HepG2 (cell line): Measurements from ENCODE around the gene RPS6KC1. TPM values are rescaled to one million over a fixed set of nuclear protein-coding genes. Genes with fewer than 3 reads are reported as not detected.

Experiments
- CENPT ChIP-seq: sonication (generic); formaldehyde crosslinking; IDR thresholded peaks from 2 replicates; pipeline ENCODE4 v1.8.0; 2022; ENCODE audit warnings: low read depth, mild to moderate bottlenecking, moderate library complexity, missing genetic modification reagents
- FOXA1 ChIP-seq, 2 experiments: fragments of 450-650 bp in 1 of 2; sonication (generic) in 1 of 2; formaldehyde crosslinking in 1 of 2; IDR thresholded peaks; 2 replicates each; pipeline versions ENCODE4 v1.4.0 to v1.6.1; 2016 to 2020; ENCODE audit warnings: missing genetic modification reagents in 1 of 2
- MIXL1 ChIP-seq: IDR thresholded peaks from 2 replicates; pipeline ENCODE4 v1.6.1; 2016
- SKI ChIP-seq: fragments of 450-650 bp; IDR thresholded peaks from one replicate; pipeline ENCODE4 v1.6.1; 2018; ENCODE audit warnings: mild to moderate bottlenecking; ENCODE audit not compliant: partially characterized antibody
- TAF1 ChIP-seq: sonication (generic); formaldehyde crosslinking; IDR thresholded peaks from 2 replicates; pipeline ENCODE4 v1.4.0; 2020; ENCODE audit warnings: missing genetic modification reagents
- ZNF264 ChIP-seq: sonication (generic); formaldehyde crosslinking; IDR thresholded peaks from 2 replicates; pipeline ENCODE4 v1.4.0; 2020; ENCODE audit warnings: missing genetic modification reagents
- ZNF30 ChIP-seq: sonication (generic); formaldehyde crosslinking; IDR thresholded peaks from 2 replicates; pipeline ENCODE4 v1.5.0; 2020; ENCODE audit warnings: mild to moderate bottlenecking, missing genetic modification reagents
- ZNF564 ChIP-seq: sonication (generic); formaldehyde crosslinking; IDR thresholded peaks from 2 replicates; pipeline ENCODE4 v1.8.1; 2023; ENCODE audit warnings: mild to moderate bottlenecking, missing genetic modification reagents
- ZNF792 ChIP-seq: IDR thresholded peaks from 2 replicates; pipeline ENCODE4 v1.6.1; 2016
- ZSCAN12 ChIP-seq: sonication (generic); formaldehyde crosslinking; IDR thresholded peaks from 2 replicates; pipeline ENCODE4 v1.9.0; 2021; ENCODE audit warnings: mild to moderate bottlenecking, missing genetic modification reagents
- polyA plus RNA-seq, 8 experiments: library from polyadenylated mRNA; depleted of rRNA in 3 of 8; stranded (reverse) in 7 of 8; unstranded in 1 of 8; fragments of >200 nt; fragmentation: Illumina TruSeq in 4 of 8; extraction: Trizol in 4 of 8; gene quantifications; 2 replicates each; pipeline versions ENCODE4 v1.2.1 to v1.2.3, GENCODE V29; 2011 to 2016; ENCODE audit warnings: low read depth in 4 of 8, missing spikeins in 1 of 8, mixed read lengths in 1 of 8; ENCODE audit not compliant: insufficient read depth in 1 of 8
- total RNA-seq, 5 experiments: library from RNA; depleted of rRNA; stranded (reverse); fragments of >200 nt; fragmentation: Illumina TruSeq; extraction: Trizol; gene quantifications; 2 replicates each; pipeline ENCODE4 v1.2.3, GENCODE V29; 2016; ENCODE audit warnings: low read depth in 1 of 5
- TF ChIP-seq, protein P1 (sequence below): IDR thresholded peaks from 2 replicates; pipeline ENCODE4 v1.4.0; 2020; ENCODE audit warnings: mild to moderate bottlenecking, missing genetic modification reagents
- TF ChIP-seq, protein P2 (sequence below): sonication (generic); formaldehyde crosslinking; IDR thresholded peaks from 2 replicates; pipeline ENCODE4 v1.4.0; 2020; ENCODE audit warnings: missing genetic modification reagents
- TF ChIP-seq, protein P3 (sequence below): sonication (generic); formaldehyde crosslinking; IDR thresholded peaks from 2 replicates; pipeline ENCODE4 v1.9.0; 2022; ENCODE audit warnings: missing genetic modification reagents, mild to moderate bottlenecking, borderline replicate concordance
- TF ChIP-seq, protein P4 (sequence below): sonication (generic); formaldehyde crosslinking; IDR thresholded peaks from 2 replicates; pipeline ENCODE4 v1.9.0; 2021; ENCODE audit warnings: missing genetic modification reagents, borderline replicate concordance
- TF ChIP-seq, protein P5 (sequence below): IDR thresholded peaks from 2 replicates; pipeline ENCODE4 v1.6.1; 2012; ENCODE audit warnings: inconsistent platforms
- TF ChIP-seq, protein P6 (sequence below): sonication (generic); formaldehyde crosslinking; IDR thresholded peaks from 2 replicates; pipeline ENCODE4 v1.8.0; 2022; ENCODE audit warnings: mild to moderate bottlenecking, missing genetic modification reagents

The RPS6KC1 gene
- total and polyA plus RNA-seq, 2 of the 13 experiments (the other 11 are each of a cell fraction or from before 2014, with no cell fraction given): 11.0 to 25.2 TPM

DNA sequence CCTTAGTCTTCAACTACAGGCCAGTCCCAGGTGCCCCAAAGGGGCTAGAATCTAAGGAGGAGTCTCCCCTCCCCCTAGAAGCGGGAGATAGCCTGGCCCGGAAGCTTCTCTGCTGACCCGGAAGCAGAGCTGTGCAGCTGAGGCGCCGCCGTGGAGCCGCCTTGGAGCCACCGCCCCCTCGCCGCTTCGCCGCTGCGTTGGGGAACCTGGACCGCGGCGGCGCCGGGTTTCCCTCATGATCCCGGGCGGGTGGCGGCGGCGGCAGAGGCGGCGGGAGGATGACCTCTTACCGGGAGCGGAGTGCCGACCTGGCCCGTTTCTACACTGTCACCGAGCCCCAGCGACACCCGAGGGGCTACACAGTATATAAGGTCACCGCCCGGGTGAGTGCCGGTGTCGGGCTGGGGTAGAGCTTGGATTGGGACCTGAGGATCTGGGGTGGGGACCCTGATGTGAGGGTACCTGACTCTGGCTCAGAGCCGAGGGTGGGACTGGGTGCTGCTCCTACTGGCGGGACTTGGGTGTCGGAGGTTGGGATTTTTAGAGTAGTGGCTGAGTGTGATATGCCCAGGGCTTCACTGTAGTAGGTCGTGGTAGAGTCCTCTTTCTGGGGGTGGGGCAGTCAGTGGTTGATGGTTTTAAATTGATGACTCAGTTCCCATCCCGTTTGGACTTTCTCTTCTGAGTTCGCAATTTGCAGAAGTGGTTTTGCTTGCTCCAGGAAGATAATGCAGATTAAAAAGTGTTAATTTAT is at the start of gene RPS6KC1 (continued):
- TF ChIP-seq, protein P1, sequence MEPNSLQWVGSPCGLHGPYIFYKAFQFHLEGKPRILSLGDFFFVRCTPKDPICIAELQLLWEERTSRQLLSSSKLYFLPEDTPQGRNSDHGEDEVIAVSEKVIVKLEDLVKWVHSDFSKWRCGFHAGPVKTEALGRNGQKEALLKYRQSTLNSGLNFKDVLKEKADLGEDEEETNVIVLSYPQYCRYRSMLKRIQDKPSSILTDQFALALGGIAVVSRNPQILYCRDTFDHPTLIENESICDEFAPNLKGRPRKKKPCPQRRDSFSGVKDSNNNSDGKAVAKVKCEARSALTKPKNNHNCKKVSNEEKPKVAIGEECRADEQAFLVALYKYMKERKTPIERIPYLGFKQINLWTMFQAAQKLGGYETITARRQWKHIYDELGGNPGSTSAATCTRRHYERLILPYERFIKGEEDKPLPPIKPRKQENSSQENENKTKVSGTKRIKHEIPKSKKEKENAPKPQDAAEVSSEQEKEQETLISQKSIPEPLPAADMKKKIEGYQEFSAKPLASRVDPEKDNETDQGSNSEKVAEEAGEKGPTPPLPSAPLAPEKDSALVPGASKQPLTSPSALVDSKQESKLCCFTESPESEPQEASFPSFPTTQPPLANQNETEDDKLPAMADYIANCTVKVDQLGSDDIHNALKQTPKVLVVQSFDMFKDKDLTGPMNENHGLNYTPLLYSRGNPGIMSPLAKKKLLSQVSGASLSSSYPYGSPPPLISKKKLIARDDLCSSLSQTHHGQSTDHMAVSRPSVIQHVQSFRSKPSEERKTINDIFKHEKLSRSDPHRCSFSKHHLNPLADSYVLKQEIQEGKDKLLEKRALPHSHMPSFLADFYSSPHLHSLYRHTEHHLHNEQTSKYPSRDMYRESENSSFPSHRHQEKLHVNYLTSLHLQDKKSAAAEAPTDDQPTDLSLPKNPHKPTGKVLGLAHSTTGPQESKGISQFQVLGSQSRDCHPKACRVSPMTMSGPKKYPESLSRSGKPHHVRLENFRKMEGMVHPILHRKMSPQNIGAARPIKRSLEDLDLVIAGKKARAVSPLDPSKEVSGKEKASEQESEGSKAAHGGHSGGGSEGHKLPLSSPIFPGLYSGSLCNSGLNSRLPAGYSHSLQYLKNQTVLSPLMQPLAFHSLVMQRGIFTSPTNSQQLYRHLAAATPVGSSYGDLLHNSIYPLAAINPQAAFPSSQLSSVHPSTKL: peak; percentile 66
- TF ChIP-seq ZSCAN12 (CRISPR knock-in tag) (no peak), FOXA1 (IDR thresholded peaks at IDR 0.05) (no peak), FOXA1 (CRISPR knock-in tag; IDR thresholded peaks at IDR 0.05) (no peak), ZNF30 (CRISPR knock-in tag) (no peak), CENPT (no peak), ZNF264 (CRISPR knock-in tag) (no peak), MIXL1 (no peak), ZNF792 (CRISPR knock-in tag) (peak; percentile 16; the same call in 1 of the 2 replicates), TAF1 (CRISPR knock-in tag) (peak; percentile 72; the same call in 1 of the 2 replicates), SKI (peak; percentile 28), ZNF564 (CRISPR knock-in tag) (no peak)
- TF ChIP-seq, protein P2, sequence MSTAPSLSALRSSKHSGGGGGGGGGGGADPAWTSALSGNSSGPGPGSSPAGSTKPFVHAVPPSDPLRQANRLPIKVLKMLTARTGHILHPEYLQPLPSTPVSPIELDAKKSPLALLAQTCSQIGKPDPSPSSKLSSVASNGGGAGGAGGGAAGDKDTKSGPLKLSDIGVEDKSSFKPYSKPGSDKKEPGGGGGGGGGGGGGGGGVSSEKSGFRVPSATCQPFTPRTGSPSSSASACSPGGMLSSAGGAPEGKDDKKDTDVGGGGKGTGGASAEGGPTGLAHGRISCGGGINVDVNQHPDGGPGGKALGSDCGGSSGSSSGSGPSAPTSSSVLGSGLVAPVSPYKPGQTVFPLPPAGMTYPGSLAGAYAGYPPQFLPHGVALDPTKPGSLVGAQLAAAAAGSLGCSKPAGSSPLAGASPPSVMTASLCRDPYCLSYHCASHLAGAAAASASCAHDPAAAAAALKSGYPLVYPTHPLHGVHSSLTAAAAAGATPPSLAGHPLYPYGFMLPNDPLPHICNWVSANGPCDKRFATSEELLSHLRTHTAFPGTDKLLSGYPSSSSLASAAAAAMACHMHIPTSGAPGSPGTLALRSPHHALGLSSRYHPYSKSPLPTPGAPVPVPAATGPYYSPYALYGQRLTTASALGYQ (CRISPR knock-in tag): peak; percentile 29; the same call in 1 of the 2 replicates
- TF ChIP-seq, protein P3, sequence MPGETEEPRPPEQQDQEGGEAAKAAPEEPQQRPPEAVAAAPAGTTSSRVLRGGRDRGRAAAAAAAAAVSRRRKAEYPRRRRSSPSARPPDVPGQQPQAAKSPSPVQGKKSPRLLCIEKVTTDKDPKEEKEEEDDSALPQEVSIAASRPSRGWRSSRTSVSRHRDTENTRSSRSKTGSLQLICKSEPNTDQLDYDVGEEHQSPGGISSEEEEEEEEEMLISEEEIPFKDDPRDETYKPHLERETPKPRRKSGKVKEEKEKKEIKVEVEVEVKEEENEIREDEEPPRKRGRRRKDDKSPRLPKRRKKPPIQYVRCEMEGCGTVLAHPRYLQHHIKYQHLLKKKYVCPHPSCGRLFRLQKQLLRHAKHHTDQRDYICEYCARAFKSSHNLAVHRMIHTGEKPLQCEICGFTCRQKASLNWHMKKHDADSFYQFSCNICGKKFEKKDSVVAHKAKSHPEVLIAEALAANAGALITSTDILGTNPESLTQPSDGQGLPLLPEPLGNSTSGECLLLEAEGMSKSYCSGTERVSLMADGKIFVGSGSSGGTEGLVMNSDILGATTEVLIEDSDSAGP: peak; percentile 95; the same call in 1 of the 2 replicates
- TF ChIP-seq, protein P4, sequence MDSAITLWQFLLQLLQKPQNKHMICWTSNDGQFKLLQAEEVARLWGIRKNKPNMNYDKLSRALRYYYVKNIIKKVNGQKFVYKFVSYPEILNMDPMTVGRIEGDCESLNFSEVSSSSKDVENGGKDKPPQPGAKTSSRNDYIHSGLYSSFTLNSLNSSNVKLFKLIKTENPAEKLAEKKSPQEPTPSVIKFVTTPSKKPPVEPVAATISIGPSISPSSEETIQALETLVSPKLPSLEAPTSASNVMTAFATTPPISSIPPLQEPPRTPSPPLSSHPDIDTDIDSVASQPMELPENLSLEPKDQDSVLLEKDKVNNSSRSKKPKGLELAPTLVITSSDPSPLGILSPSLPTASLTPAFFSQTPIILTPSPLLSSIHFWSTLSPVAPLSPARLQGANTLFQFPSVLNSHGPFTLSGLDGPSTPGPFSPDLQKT: 0 out of 2 replicates have a peak, but pooled peaks have one; percentile 32
- TF ChIP-seq, protein P5, sequence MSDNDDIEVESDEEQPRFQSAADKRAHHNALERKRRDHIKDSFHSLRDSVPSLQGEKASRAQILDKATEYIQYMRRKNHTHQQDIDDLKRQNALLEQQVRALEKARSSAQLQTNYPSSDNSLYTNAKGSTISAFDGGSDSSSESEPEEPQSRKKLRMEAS: peak; percentile 80; the same call in 1 of the 2 replicates
- TF ChIP-seq, protein P6, sequence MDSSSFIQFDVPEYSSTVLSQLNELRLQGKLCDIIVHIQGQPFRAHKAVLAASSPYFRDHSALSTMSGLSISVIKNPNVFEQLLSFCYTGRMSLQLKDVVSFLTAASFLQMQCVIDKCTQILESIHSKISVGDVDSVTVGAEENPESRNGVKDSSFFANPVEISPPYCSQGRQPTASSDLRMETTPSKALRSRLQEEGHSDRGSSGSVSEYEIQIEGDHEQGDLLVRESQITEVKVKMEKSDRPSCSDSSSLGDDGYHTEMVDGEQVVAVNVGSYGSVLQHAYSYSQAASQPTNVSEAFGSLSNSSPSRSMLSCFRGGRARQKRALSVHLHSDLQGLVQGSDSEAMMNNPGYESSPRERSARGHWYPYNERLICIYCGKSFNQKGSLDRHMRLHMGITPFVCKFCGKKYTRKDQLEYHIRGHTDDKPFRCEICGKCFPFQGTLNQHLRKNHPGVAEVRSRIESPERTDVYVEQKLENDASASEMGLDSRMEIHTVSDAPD: no peak; the same call in none of the 2 replicates
